Upper lobe of left lung (tissue), 6 donors: ENCODE data around the gene IFT27. TPM values are rescaled to one million over a fixed set of nuclear protein-coding genes. Genes with fewer than 3 reads are reported as not detected.
A peak's percentile ranks its signal among the peaks of the same experiment; 100 is the strongest.

Source experiments
- ATAC-seq, 2 donors: fragments of 200-7000 bp; cut with Tn5 transposase; one replicate each; pipeline ENCODE4 v1.9.1; 2022; ENCODE audit warnings: mild to moderate bottlenecking in 2 of 2, moderate library complexity in 2 of 2; ENCODE audit not compliant: low FRiP score in 2 of 2
- DNase-seq, 2 donors: peaks; one replicate each; pipeline ENCODE4 v3.0.0-alpha.2; 2019 to 2020
- H3K27ac ChIP-seq, 4 donors: fragments of 200-600 bp; sonication (generic); one replicate each; pipeline ENCODE4 v1.5.1; 2016 to 2019
- H3K27me3 ChIP-seq, 4 donors: fragments of 200-600 bp; sonication (generic); one replicate each; pipeline ENCODE4 v1.5.1; 2017 to 2019
- H3K36me3 ChIP-seq, 4 donors: fragments of 200-600 bp; sonication (generic); one replicate each; pipeline ENCODE4 v1.5.1; 2016 to 2019
- H3K4me1 ChIP-seq, 4 donors: fragments of 200-600 bp; sonication (generic); one replicate each; pipeline ENCODE4 v1.5.1; 2018 to 2019
- H3K4me3 ChIP-seq, 4 donors: fragments of 200-600 bp; sonication (generic); one replicate each; pipeline ENCODE4 v1.5.1; 2017 to 2019; ENCODE audit warnings: mild to moderate bottlenecking in 2 of 4, moderate library complexity in 1 of 4
- H3K9me3 ChIP-seq, 4 donors: fragments of 200-600 bp; sonication (generic); one replicate each; pipeline ENCODE4 v1.5.1; 2018 to 2019
- CTCF ChIP-seq, 6 experiments: fragments of 450-650 bp in 4 of 6; fragments of 200-600 bp in 2 of 6; sonication (generic) in 2 of 6; IDR thresholded peaks; one replicate each; pipeline ENCODE4 v1.5.1; 2016 to 2019; ENCODE audit warnings: antibody characterized with exemption in 6 of 6
- EP300 ChIP-seq, 4 donors: sonication (generic); formaldehyde crosslinking; IDR thresholded peaks; one replicate each; pipeline ENCODE4 v1.5.1; 2017; ENCODE audit warnings: antibody characterized with exemption in 4 of 4, control low read depth in 2 of 4
- POLR2A ChIP-seq, 4 donors: fragments of 450-650 bp; IDR thresholded peaks; one replicate each; pipeline ENCODE4 v1.5.1; 2016 to 2017; ENCODE audit warnings: antibody characterized with exemption in 4 of 4, mild to moderate bottlenecking in 2 of 4
- POLR2AphosphoS5 ChIP-seq, 2 donors: sonication (generic); formaldehyde crosslinking; IDR thresholded peaks; one replicate each; pipeline ENCODE4 v1.5.1; 2017; ENCODE audit warnings: antibody characterized with exemption in 2 of 2
- WGBS, 2 donors: methylation state at CpG; one replicate each; pipeline ENCODE4 v1.1.5; 2017 to 2018; 5-methylcytosine and 5-hydroxymethylcytosine counted together
- total RNA-seq, 6 donors: library from RNA; depleted of rRNA in 4 of 6; stranded (reverse); fragments of >200 nt in 4 of 6; gene quantifications; one replicate each; pipeline versions ENCODE4 v1.1.0 to v1.2.1, GENCODE V29; 2016 to 2021
- donor health status: DM: no; HTN: no; CAD: no; lungs with moderate emphysema.
- donor health status: DM: no; HTN: yes; CAD: no; lungs with severe emphysema.

The IFT27 gene
- total RNA-seq, 6 donors from 2014 or later: 12.6 to 43.0 (median 27.4) TPM

GRCh38 chr22:36758792-36759271 lies 17.1 kb downstream of the IFT27 start:
- ATAC-seq: no peak
- Histone ChIP-seq H3K4me3 (no peak overlapping the region), H3K4me1 (peaks cover 0 to 11% (median 4%) of the 10 kb centered on the region in 4 donors), H3K36me3 (peaks cover 0 to 10% (median 2%) of the 10 kb centered on the region in 4 donors), H3K9me3 (no peaks in the 10 kb centered on the region), H3K27ac (no peak overlapping the region), H3K27me3 (no peaks in the 10 kb centered on the region)
- TF ChIP-seq CTCF (IDR thresholded peaks at IDR 0.05) (no peak), POLR2A (IDR thresholded peaks at IDR 0.05) (no peak), POLR2AphosphoS5 (IDR thresholded peaks at IDR 0.05) (no peak), EP300 (IDR thresholded peaks at IDR 0.05) (no peak)
- WGBS, 2 donors: 87 to 94% methylated on average over 10 to 14 of the region's 15 CpGs
- peak in 1 of 2 donors; percentile 10 for DNase-seq

- WGBS, 2 donors: 67 to 73% methylated on average over 6 to 17 of the region's 19 CpGs
- Histone ChIP-seq H3K4me3 (no peak overlapping the region), H3K9me3 (no peaks in the 10 kb centered on the region), H3K4me1 (peaks cover 0 to 8% (median 4%) of the 10 kb centered on the region in 4 donors), H3K36me3 (peaks cover 0 to 6% (median 0%) of the 10 kb centered on the region in 4 donors), H3K27me3 (no peaks in the 10 kb centered on the region), H3K27ac (no peak overlapping the region)
- TF ChIP-seq CTCF (IDR thresholded peaks at IDR 0.05) (peak; percentile 65 to 81 (median 76)), POLR2AphosphoS5 (IDR thresholded peaks at IDR 0.05) (no peak)
- ATAC-seq (peak; percentile 77 to 80), DNase-seq (peak in 1 of 2 donors; percentile 85)
These were observed 18.2 kb downstream of the IFT27 start for GRCh38 chr22:36757668-36758211.

GRCh38 chr22:36756746-36757655 lies 18.9 kb downstream of the IFT27 start:
- H3K27ac ChIP-seq: no peak overlapping the region
- no peak overlapping the region for H3K4me3 ChIP-seq
- no peaks in the 10 kb centered on the region for H3K9me3 ChIP-seq
- TF ChIP-seq CTCF (IDR thresholded peaks at IDR 0.05) (no peak), POLR2A (IDR thresholded peaks at IDR 0.05) (no peak), POLR2AphosphoS5 (IDR thresholded peaks at IDR 0.05) (no peak)
- H3K4me1 ChIP-seq: peaks cover 0 to 7% (median under 1%) of the 10 kb centered on the region in 4 donors
- peaks cover 0 to 2% (median 0%) of the 10 kb centered on the region in 4 donors for H3K36me3 ChIP-seq
- peak in 1 of 2 donors; percentile 15 for DNase-seq
- H3K27me3 ChIP-seq: no peaks in the 10 kb centered on the region
- no peak for ATAC-seq
- WGBS, 2 donors: 59 to 60% methylated on average over 25 to 28 of the region's 28 CpGs

GRCh38 chr22:36756031-36756430 lies 19.9 kb downstream of the IFT27 start:
- Histone ChIP-seq H3K4me3 (no peak overlapping the region), H3K27me3 (no peaks in the 10 kb centered on the region), H3K27ac (no peak overlapping the region), H3K9me3 (no peaks in the 10 kb centered on the region), H3K36me3 (no peaks in the 10 kb centered on the region), H3K4me1 (peaks cover 0 to 7% (median 0%) of the 10 kb centered on the region in 4 donors)
- DNase-seq (peak in 1 of 2 donors; percentile 13), ATAC-seq (peak; percentile 4 to 5)
- 48% methylated on average over 7 of the region's 7 CpGs; no CpG with 5 or more reads in 1 of the 2 donors for WGBS, 2 donors
- TF ChIP-seq POLR2AphosphoS5 (IDR thresholded peaks at IDR 0.05) (no peak), POLR2A (IDR thresholded peaks at IDR 0.05) (no peak), EP300 (IDR thresholded peaks at IDR 0.05) (no peak), CTCF (IDR thresholded peaks at IDR 0.05) (no peak)
